Psoas muscle (tissue), 8 donors: Measurements from ENCODE around the gene KCNK1. TPM values are rescaled to one million over a fixed set of nuclear protein-coding genes. Genes with fewer than 3 reads are reported as not detected.

Source experiments
- ATAC-seq, 4 donors: fragments of 200-7000 bp; cut with Tn5 transposase; one replicate each; pipeline ENCODE4 v1.9.1; 2020; ENCODE audit warnings: moderate library complexity in 3 of 4, mild to moderate bottlenecking in 2 of 4
- DNase-seq, 2 donors: peaks; one replicate each; pipeline ENCODE4 v3.0.0-alpha.2; 2020
- H3K27ac ChIP-seq: fragments of 200-600 bp; one replicate; pipeline ENCODE4 v1.8.0; 2022
- H3K27me3 ChIP-seq, 3 donors: fragments of 200-600 bp in 1 of 3; one replicate each; pipeline versions ENCODE4 v1.6.1 to v1.8.0; 2013 to 2022; ENCODE audit warnings: low read length in 2 of 3, mild to moderate bottlenecking in 2 of 3, moderate library complexity in 1 of 3; ENCODE audit not compliant: insufficient read depth in 3 of 3
- H3K36me3 ChIP-seq, 2 donors: fragments of 200-600 bp in 1 of 2; one replicate each; pipeline versions ENCODE4 v1.6.1 to v1.8.0; 2013 to 2022; ENCODE audit warnings: low read depth in 1 of 2, mild to moderate bottlenecking in 1 of 2, moderate library complexity in 1 of 2; ENCODE audit not compliant: insufficient read depth in 1 of 2
- H3K4me1 ChIP-seq: fragments of 200-600 bp; one replicate; pipeline ENCODE4 v1.8.0; 2022
- H3K4me3 ChIP-seq: fragments of 200-600 bp; one replicate; pipeline ENCODE4 v1.8.0; 2022; ENCODE audit warnings: mild to moderate bottlenecking
- H3K9me3 ChIP-seq: fragments of 200-600 bp; one replicate; pipeline ENCODE4 v1.8.0; 2022
- CTCF ChIP-seq: fragments of 200-600 bp; IDR thresholded peaks from one replicate; pipeline ENCODE4 v1.8.0; 2022; ENCODE audit warnings: antibody characterized with exemption
- WGBS, 3 donors: extraction: QIAGEN DNeasy Blood & Tissue Kit; methylation state at CpG; one replicate each; pipeline versions ENCODE4 v1.1.6 to v1.1.7; 2013; 5-methylcytosine and 5-hydroxymethylcytosine counted together
- intact Hi-C, 2 donors: fragments of 100-400 bp; cut with DNase I; formaldehyde crosslinking; loops; one replicate each; pipeline versions ENCODE4 v1.11.0 to v1.14.2; 2022
- polyA plus RNA-seq, 3 donors: library from polyadenylated mRNA; stranded (reverse); fragments of 200-250 nt; gene quantifications; one replicate each; pipeline ENCODE4 v1.2.3, GENCODE V29; 2013
- total RNA-seq, 4 donors: library from RNA; stranded (reverse); fragmentation: NEBNext Ultra II Directional in 2 of 4; extraction: Animal tissue kit (Norgen Biotek cat#: 25700) in 2 of 4; gene quantifications; one replicate each; pipeline versions ENCODE4 v1.2.1 to v1.2.4, GENCODE V29; 2021 to 2023
- donor health status: healthy with polysubstance abuse.
- donor health status: DM: no; HTN: no; CAD: no; lungs with moderate emphysema.
- donor health status: Bipolar disorder and iron deficiency.
- donor health status: healthy.
- donor health status: DM: yes; HTN: yes; CAD: no.
- donor health status: DM: no; HTN: no; CAD: no.
- donor health status: DM: no; HTN: no; CAD: no.
- donor health status: DM: yes; HTN: yes; CAD: no.

KCNK1 gene
- total and polyA plus RNA-seq, 7 donors: 0.14 to 0.38 (median 0.19) TPM; not detected in 1

DNA sequence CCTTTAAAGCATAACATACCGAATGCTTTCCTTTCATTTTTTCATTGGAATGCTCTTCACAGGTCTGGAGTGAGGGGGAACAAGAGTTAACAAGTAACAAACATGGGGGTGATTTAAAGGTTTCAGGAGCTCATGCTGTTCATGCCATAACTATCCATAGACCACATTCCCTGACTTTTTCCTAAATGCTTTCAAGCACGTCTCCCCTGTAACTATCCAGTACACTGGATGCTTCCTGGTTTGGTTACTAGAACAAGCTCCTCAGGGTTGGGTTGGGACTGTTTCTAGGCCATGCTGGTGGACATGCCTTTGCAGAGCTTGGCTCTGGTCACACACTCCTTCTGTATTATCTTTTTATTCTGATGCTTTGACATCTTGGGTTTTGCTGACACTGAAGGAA lies 38.6 kb downstream of the KCNK1 start:
- Histone ChIP-seq H3K9me3 (no peaks in the 10 kb centered on the region), H3K36me3 (no peaks in the 10 kb centered on the region), H3K27me3 (no peaks in the 10 kb centered on the region), H3K27ac (no peak overlapping the region), H3K4me1 (no peaks in the 10 kb centered on the region), H3K4me3 (no peak overlapping the region)
- DNase-seq (no peak), ATAC-seq (no peak)
- TF ChIP-seq CTCF: no peak
- WGBS, 3 donors: 73 to 81% (median 80%) methylated on average over 2 of the region's 2 CpGs
- intact Hi-C loops: no loop called here

GRCh38 chr1:233654658-233655280 lies 40.9 kb downstream of the KCNK1 start:
- ATAC-seq: no peak
- Histone ChIP-seq H3K4me1 (no peaks in the 10 kb centered on the region), H3K9me3 (no peaks in the 10 kb centered on the region), H3K4me3 (no peak overlapping the region), H3K36me3 (no peaks in the 10 kb centered on the region), H3K27ac (no peak overlapping the region), H3K27me3 (no peaks in the 10 kb centered on the region)
- DNase-seq: no peak
- no peak for TF ChIP-seq CTCF
- intact Hi-C loops: no loop called here
- WGBS, 3 donors: 79 to 92% (median 87%) methylated on average over 5 of the region's 5 CpGs

DNA sequence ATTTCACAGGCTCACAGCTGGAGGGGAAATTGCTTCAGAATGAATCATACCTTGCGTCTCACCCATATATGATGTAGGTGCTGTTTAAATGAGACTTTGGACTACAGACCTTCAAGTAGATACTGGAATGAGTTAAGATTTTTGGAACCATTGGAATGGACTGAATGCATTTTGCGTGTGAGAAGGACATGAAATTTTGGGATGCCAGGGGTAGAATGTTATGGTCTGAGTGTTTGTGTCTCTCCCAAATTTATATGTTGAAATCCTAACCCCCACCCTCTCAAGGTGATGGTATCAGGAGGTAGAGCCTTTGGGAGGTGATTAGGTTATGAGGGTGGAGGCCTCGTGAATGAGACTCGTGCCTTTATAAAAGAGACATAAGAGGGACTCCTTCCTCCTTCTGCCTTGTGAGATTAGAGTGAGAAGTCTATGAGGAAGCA lies 41.4 kb downstream of the KCNK1 start:
- no peak for ATAC-seq
- Histone ChIP-seq H3K36me3 (no peaks in the 10 kb centered on the region), H3K4me3 (no peak overlapping the region), H3K27ac (no peak overlapping the region), H3K27me3 (no peaks in the 10 kb centered on the region), H3K4me1 (no peaks in the 10 kb centered on the region), H3K9me3 (no peaks in the 10 kb centered on the region)
- intact Hi-C loops: no loop called here
- TF ChIP-seq CTCF: no peak
- DNase-seq: no peak
- 85 to 86% (median 86%) methylated on average over 4 of the region's 4 CpGs for WGBS, 3 donors

DNA sequence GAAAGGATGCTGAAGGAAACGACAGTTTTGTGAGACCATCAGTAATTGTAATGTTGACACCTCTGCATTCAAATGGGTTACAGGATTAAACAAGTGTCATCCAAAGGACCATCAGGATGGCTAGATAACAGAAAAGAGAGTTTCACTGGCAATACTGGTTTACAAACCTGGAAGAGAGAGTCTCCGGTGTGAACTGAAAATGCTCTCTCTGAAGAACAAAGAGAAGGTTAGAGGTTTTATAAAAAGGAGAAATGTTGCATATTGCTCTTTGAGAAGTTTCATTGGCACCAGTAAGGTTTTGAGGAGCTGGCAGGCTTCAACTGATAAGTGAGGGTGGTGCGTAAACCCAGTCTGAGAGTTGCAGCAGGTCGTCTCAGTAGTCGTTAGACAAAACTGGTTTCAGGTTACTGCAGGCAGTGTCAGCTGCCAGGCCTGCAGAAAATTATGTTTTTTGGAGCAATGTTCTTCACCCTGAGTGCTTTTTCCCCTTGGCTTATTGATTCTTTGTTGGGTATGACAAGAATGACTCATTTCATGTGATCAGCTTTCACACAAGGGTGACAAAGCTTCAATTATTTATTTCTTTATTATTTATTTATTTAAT lies 42.2 kb downstream of the KCNK1 start:
- no peak for TF ChIP-seq CTCF
- H3K27me3 ChIP-seq: no peaks in the 10 kb centered on the region
- H3K36me3 ChIP-seq: no peaks in the 10 kb centered on the region
- H3K9me3 ChIP-seq: no peaks in the 10 kb centered on the region
- H3K4me1 ChIP-seq: no peaks in the 10 kb centered on the region
- no peak overlapping the region for H3K4me3 ChIP-seq
- no peak for ATAC-seq
- H3K27ac ChIP-seq: no peak overlapping the region
- DNase-seq: no peak
- intact Hi-C loops: no loop called here
- WGBS, 3 donors: 42 to 44% (median 43%) methylated on average over 5 of the region's 5 CpGs

DNA sequence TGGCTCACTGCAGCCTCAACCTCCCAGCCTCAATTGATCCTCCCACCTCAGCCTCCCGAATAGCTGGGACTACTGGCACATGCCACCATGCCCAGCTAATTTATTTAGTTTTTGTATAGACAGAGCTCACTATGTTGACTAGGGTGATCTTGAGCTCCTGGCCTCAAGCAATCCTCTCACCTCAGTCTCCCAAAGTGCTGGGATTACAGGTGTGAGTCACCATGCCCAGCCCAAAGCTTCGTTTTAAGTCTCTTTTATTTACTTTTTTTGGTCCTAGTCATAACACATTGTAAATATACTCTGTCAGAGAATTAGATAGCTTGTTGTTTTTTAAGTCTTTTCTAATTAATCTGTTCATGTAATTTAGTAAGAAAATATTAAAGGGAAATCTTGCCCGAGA lies 42.8 kb downstream of the KCNK1 start:
- Histone ChIP-seq H3K27ac (no peak overlapping the region), H3K4me1 (no peaks in the 10 kb centered on the region), H3K36me3 (no peaks in the 10 kb centered on the region), H3K4me3 (no peak overlapping the region), H3K9me3 (no peaks in the 10 kb centered on the region), H3K27me3 (no peaks in the 10 kb centered on the region)
- 84 to 88% (median 88%) methylated on average over 3 of the region's 3 CpGs for WGBS, 3 donors
- DNase-seq (no peak), ATAC-seq (no peak)
- no peak for TF ChIP-seq CTCF
- intact Hi-C loops: no loop called here
